ENCODE results near the gene TSPAN9. TPM values are rescaled to one million over a fixed set of nuclear protein-coding genes. Genes with fewer than 3 reads are reported as not detected.

Gene TSPAN9
- total and polyA plus RNA-seq, 9 of the 15 experiments (the other 6 are each of a cell fraction or from before 2014, with no cell fraction given), result 0.23 to 2.1 (median 0.60) TPM; not detected in 2

DNA sequence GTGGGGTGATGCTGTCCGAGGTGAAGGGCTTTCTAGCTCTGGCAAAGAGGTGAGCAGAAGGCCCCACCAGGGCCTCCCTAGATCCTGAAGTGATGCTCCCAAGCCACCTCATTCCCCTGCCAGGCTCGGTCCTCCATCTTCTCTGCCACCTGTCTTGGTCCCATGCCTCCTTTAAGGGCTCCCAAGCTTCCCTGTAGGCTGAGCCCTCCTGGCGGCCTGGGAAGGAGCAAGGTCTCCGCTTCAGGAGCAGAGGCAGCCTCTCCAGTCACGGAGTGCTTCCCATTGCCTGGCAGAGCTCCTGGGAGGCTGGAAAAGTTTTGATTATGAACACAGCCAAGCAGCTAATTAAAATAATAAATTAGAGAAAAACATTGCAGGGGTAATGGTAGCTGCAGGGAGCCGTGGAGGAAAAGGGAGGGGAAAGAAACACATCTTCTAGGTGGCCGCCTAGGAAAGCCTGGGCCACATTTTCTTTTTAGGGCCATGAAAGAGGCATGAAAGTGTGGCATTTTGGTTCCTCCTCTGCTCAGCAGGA is 253.9 kb downstream of the TSPAN9 start:
- no peak for ATAC-seq

GRCh38 chr12:3332188-3332587 is 255.0 kb downstream of the TSPAN9 start:
- Histone ChIP-seq H3K36me3 (ENCODE audit: control insufficient read depth, insufficient read depth, low read length) (no peaks in the 10 kb centered on the region), H2AFZ (ENCODE audit: low read depth, low read length) (no peak overlapping the region), H3K79me2 (ENCODE audit: control insufficient read depth, insufficient read depth, low read length) (no peaks in the 10 kb centered on the region), H3K27me3 (ENCODE audit: control insufficient read depth in 2 of 2, insufficient read depth in 2 of 2, low read length in 2 of 2) (peaks cover 0 to 3% of the 10 kb centered on the region in 2 experiments; a peak in 1 of 5 replicates), H3K4me1 (replicated peaks in 1 of 2; ENCODE audit: control insufficient read depth in 2 of 2, insufficient read depth in 2 of 2, low read length in 2 of 2) (no peaks in the 10 kb centered on the region), H3K9me3 (replicated peaks; ENCODE audit: control insufficient read depth, insufficient read depth, low read depth, low read length) (no peaks in the 10 kb centered on the region), H4K20me1 (replicated peaks; ENCODE audit: control insufficient read depth, insufficient read depth, low read length) (no peaks in the 10 kb centered on the region), H3K27ac (ENCODE audit: extremely low read depth, low read depth, low read length) (no peak overlapping the region), H3K9ac (ENCODE audit: insufficient read depth in 1 of 2, low read depth in 2 of 2, low read length in 2 of 2) (no peak overlapping the region), H3K4me2 (ENCODE audit: insufficient read depth, low read length) (no peak overlapping the region), H3K4me3 (no peak overlapping the region), H3K9me1 (ENCODE audit: control insufficient read depth, insufficient read depth, low read length) (no peaks in the 10 kb centered on the region)
- DNase-seq (ENCODE audit: extremely low read depth in 1 of 4, low spot score in 3 of 4) (no peak), ATAC-seq (no peak), FAIRE-seq (no peak)
- 0% methylated on average over 3 of the region's 3 CpGs for WGBS (ENCODE audit: insufficient coverage, low coverage, missing lambda C conversion rate)
- CTCF ChIA-PET (ENCODE audit: low intra/inter-chr PET ratio), result no interaction called here
- in situ Hi-C loops (cut with MboI), result no loop called here
- no TSS peak for BruUV-seq (replicated peaks)
- intact Hi-C loops (cut with micrococcal nuclease), result no loop called here
- POLR2A ChIA-PET, result no interaction called here
- no peak for TF ChIP-seq DACH1 (IDR thresholded peaks at IDR 0.05; ENCODE audit: partially characterized antibody)
- TF ChIP-seq, protein P1, sequence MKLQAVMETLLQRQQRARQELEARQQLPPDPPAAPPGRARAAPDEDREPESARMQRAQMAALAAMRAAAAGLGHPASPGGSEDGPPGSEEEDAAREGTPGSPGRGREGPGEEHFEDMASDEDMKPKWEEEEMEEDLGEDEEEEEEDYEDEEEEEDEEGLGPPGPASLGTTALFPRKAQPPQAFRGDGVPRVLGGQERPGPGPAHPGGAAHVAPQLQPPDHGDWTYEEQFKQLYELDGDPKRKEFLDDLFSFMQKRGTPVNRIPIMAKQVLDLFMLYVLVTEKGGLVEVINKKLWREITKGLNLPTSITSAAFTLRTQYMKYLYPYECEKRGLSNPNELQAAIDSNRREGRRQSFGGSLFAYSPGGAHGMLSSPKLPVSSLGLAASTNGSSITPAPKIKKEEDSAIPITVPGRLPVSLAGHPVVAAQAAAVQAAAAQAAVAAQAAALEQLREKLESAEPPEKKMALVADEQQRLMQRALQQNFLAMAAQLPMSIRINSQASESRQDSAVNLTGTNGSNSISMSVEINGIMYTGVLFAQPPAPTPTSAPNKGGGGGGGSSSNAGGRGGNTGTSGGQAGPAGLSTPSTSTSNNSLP (IDR thresholded peaks at IDR 0.05; ENCODE audit: borderline replicate concordance, low read depth, low read length), result no peak
- TF ChIP-seq NCOR1 (IDR thresholded peaks at IDR 0.05), result no peak
- TF ChIP-seq TCF7L2 (IDR thresholded peaks at IDR 0.05; ENCODE audit: low read depth, low read length), result no peak
- TF ChIP-seq ZBTB5 (IDR thresholded peaks at IDR 0.05), result no peak

More for the DNA sequence above, 253.9 kb downstream of the TSPAN9 start:
- Histone ChIP-seq H3K4me3 (no peak overlapping the region), H4K20me1 (replicated peaks; ENCODE audit: control insufficient read depth, insufficient read depth, low read length) (no peaks in the 10 kb centered on the region), H3K27me3 (ENCODE audit: control insufficient read depth in 2 of 2, insufficient read depth in 2 of 2, low read length in 2 of 2) (peaks cover 0 to 10% of the 10 kb centered on the region in 2 experiments; a peak in 1 of 5 replicates), H3K4me2 (ENCODE audit: insufficient read depth, low read length) (no peak overlapping the region), H3K9ac (ENCODE audit: insufficient read depth in 1 of 2, low read depth in 2 of 2, low read length in 2 of 2) (no peak overlapping the region), H3K4me1 (replicated peaks in 1 of 2; ENCODE audit: control insufficient read depth in 2 of 2, insufficient read depth in 2 of 2, low read length in 2 of 2) (no peaks in the 10 kb centered on the region), H3K9me3 (replicated peaks; ENCODE audit: control insufficient read depth, insufficient read depth, low read depth, low read length) (no peaks in the 10 kb centered on the region), H2AFZ (ENCODE audit: low read depth, low read length) (no peak overlapping the region), H3K27ac (ENCODE audit: extremely low read depth, low read depth, low read length) (no peak overlapping the region), H3K9me1 (ENCODE audit: control insufficient read depth, insufficient read depth, low read length) (no peaks in the 10 kb centered on the region), H3K79me2 (ENCODE audit: control insufficient read depth, insufficient read depth, low read length) (no peaks in the 10 kb centered on the region), H3K36me3 (ENCODE audit: control insufficient read depth, insufficient read depth, low read length) (no peaks in the 10 kb centered on the region)
- POLR2A ChIA-PET, result interaction anchor here (0.5 to 0.7 kb wide), 2 partner anchors 21 to 354 kb away, joined by 3 read pairs; no protein-coding TSS in a partner anchor
- 0% methylated on average over 5 of the region's 7 CpGs for WGBS (ENCODE audit: insufficient coverage, low coverage, missing lambda C conversion rate)
- intact Hi-C loops (cut with micrococcal nuclease) (no loop called here), in situ Hi-C loops (cut with MboI) (no loop called here)
- BruUV-seq (replicated peaks), result no TSS peak
- CTCF ChIA-PET (ENCODE audit: low intra/inter-chr PET ratio), result no interaction called here
- no peak for DNase-seq (ENCODE audit: extremely low read depth in 1 of 4, low spot score in 3 of 4)
- no peak for FAIRE-seq
- TF ChIP-seq MYC (IDR thresholded peaks at IDR 0.05; ENCODE audit: low read depth, low read length) (no peak), MYC (CRISPR knock-in tag; IDR thresholded peaks at IDR 0.05; ENCODE audit: borderline replicate concordance, low read depth) (no peak), ZNF175 (CRISPR knock-in tag; IDR thresholded peaks at IDR 0.05; ENCODE audit: low read depth) (no peak)
- TF ChIP-seq, protein P2, sequence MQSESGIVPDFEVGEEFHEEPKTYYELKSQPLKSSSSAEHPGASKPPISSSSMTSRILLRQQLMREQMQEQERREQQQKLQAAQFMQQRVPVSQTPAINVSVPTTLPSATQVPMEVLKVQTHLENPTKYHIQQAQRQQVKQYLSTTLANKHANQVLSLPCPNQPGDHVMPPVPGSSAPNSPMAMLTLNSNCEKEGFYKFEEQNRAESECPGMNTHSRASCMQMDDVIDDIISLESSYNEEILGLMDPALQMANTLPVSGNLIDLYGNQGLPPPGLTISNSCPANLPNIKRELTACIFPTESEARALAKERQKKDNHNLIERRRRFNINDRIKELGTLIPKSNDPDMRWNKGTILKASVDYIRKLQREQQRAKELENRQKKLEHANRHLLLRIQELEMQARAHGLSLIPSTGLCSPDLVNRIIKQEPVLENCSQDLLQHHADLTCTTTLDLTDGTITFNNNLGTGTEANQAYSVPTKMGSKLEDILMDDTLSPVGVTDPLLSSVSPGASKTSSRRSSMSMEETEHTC (IDR thresholded peaks at IDR 0.05), result no peak

Data from K562 (cell line).